ENCODE data around the gene SCLY. TPM values are rescaled to one million over a fixed set of nuclear protein-coding genes. Genes with fewer than 3 reads are reported as not detected.

The SCLY gene
- total and polyA plus RNA-seq, 2 of the 13 experiments (the other 11 are each of a cell fraction or from before 2014, with no cell fraction given): 27.9 to 38.6 TPM

- TF ChIP-seq ZSCAN29 (CRISPR knock-in tag; conservative IDR thresholded peaks at IDR 0.05) (no peak), ELK4 (CRISPR knock-in tag; IDR thresholded peaks at IDR 0.05; ENCODE audit: borderline replicate concordance) (no peak), ZBTB43 (CRISPR knock-in tag; conservative IDR thresholded peaks at IDR 0.05) (no peak), ZBTB25 (CRISPR knock-in tag; IDR thresholded peaks at IDR 0.05) (no peak), TMF1 (CRISPR knock-in tag; IDR thresholded peaks at IDR 0.05; ENCODE audit: low read depth) (no peak)
These were observed 29.1 kb upstream of the SCLY start (continued) for GRCh38 chr2:238031751-238032150.

- ATAC-seq: no peak
- in situ Hi-C loops (cut with HindIII; ENCODE audit: extremely low pct_ligation_motif_present, low pct_unique_long_range_greater_than_20kb): no loop called here
- no peak for FAIRE-seq
- no peak for TF ChIP-seq ZNF816 (CRISPR knock-in tag; IDR thresholded peaks at IDR 0.05; ENCODE audit: borderline replicate concordance)
- TF ChIP-seq MYC (CRISPR knock-in tag; IDR thresholded peaks at IDR 0.05; ENCODE audit: borderline replicate concordance): no peak
- no peak for TF ChIP-seq ARNT2 (CRISPR knock-in tag; IDR thresholded peaks at IDR 0.05; ENCODE audit: low read depth)
- TF ChIP-seq RFXAP (CRISPR knock-in tag; IDR thresholded peaks at IDR 0.05; ENCODE audit: borderline replicate concordance): no peak
- TF ChIP-seq RNF219 (CRISPR knock-in tag; IDR thresholded peaks at IDR 0.05): no peak
- TF ChIP-seq KLF16 (CRISPR knock-in tag; IDR thresholded peaks at IDR 0.05): no peak
- TF ChIP-seq MNT (IDR thresholded peaks at IDR 0.05): no peak
- ChIA-PET POLR2A (no interaction called here), CTCF (ENCODE audit: low intra/inter-chr PET ratio, low total read pairs) (no interaction called here)
- Histone ChIP-seq H3K27me3 (ENCODE audit: control insufficient read depth in 1 of 2, insufficient read depth in 2 of 2, low read length in 2 of 2) (no peaks in the 10 kb centered on the region), H3K9ac (ENCODE audit: insufficient read depth, low read depth, low read length) (no peak overlapping the region), H4K20me1 (ENCODE audit: insufficient read depth, low read length) (no peaks in the 10 kb centered on the region), H2AFZ (ENCODE audit: low read length) (no peak overlapping the region), H3K4me3 (replicated peaks in 1 of 3; ENCODE audit: insufficient read depth in 1 of 3, low read depth in 2 of 3, low read length in 3 of 3) (no peak overlapping the region), H3K79me2 (ENCODE audit: insufficient read depth, low read length) (no peaks in the 10 kb centered on the region), H3K36me3 (replicated peaks in 1 of 2; ENCODE audit: control insufficient read depth in 1 of 2, insufficient read depth in 2 of 2, low read length in 2 of 2) (peaks cover 15 to 39% of the 10 kb centered on the region in 2 experiments), H3K27ac (ENCODE audit: extremely low read length, insufficient read depth, low read length) (no peak overlapping the region), H3K9me3 (ENCODE audit: low read length) (no peaks in the 10 kb centered on the region), H3K4me1 (ENCODE audit: insufficient read depth, low read length) (peaks cover 14% of the 10 kb centered on the region), H3K4me2 (ENCODE audit: low read depth, low read length) (no peak overlapping the region)
- intact Hi-C loops (cut with micrococcal nuclease; ENCODE audit: unreplicated experiment): no loop called here
- WGBS (ENCODE audit: low lambda C conversion rate): 75% methylated on average over 4 of the region's 4 CpGs
- DNase-seq (ENCODE audit: low spot score): no peak
- no TSS peak for BruUV-seq (replicated peaks)
These were observed 28.0 kb upstream of the SCLY start for GRCh38 chr2:238032755-238033337.
